Activated CD8-positive, alpha-beta T cell treated with anti-CD3 and anti-CD28 coated beads for 36 hours (primary cell): ENCODE results near the gene TDRKH. TPM values are rescaled to one million over a fixed set of nuclear protein-coding genes. Genes with fewer than 3 reads are reported as not detected.
"Not testable (repeated sequence)": the region's sequence is repeated elsewhere in the genome, so short reads cannot be mapped to it uniquely, and the experiment has no call there.

Experiments used
- ATAC-seq: fragments of 200-7000 bp; cut with Tn5 transposase; one replicate; pipeline ENCODE4 v1.10.0; 2021; ENCODE audit warnings: mild to moderate bottlenecking, moderate library complexity
- CTCF ChIA-PET: fragments of 350-600 bp; sonication (Branson Sonifier 250); formaldehyde crosslinking; loops from one replicate; lab custom pipeline; 2021; ENCODE audit warnings: antibody characterized with exemption; lab: Charles Lee
- POLR2A ChIA-PET: fragments of 350-600 bp; sonication (Branson Sonifier 250); formaldehyde crosslinking; loops from one replicate; lab custom pipeline; 2021; ENCODE audit warnings: antibody characterized with exemption; lab: Charles Lee
- DNase-seq: peaks from one replicate; pipeline ENCODE4 v3.0.0-alpha.2; 2020
- H3K27ac Mint-ChIP-seq: one replicate; pipeline ENCODE4 v1.8.0; 2021; ENCODE audit warnings: mild to moderate bottlenecking, mixed read lengths
- H3K27me3 Mint-ChIP-seq: one replicate; pipeline ENCODE4 v1.8.0; 2021; ENCODE audit warnings: mixed read lengths
- H3K36me3 Mint-ChIP-seq: one replicate; pipeline ENCODE4 v1.8.0; 2021; ENCODE audit warnings: low read depth, mixed read lengths
- H3K4me1 Mint-ChIP-seq: one replicate; pipeline ENCODE4 v1.8.0; 2021; ENCODE audit warnings: low read depth, mixed read lengths
- H3K4me3 Mint-ChIP-seq: one replicate; pipeline ENCODE4 v1.8.0; 2021; ENCODE audit warnings: mild to moderate bottlenecking, moderate library complexity, mixed read lengths
- H3K9me3 Mint-ChIP-seq: one replicate; pipeline ENCODE4 v1.8.0; 2021; ENCODE audit warnings: mixed read lengths
- intact Hi-C: fragments of 100-400 bp; cut with micrococcal nuclease; formaldehyde crosslinking; loops from one replicate; pipeline ENCODE4 v1.10.0; 2022
- total RNA-seq, 2 experiments: library from RNA; stranded (reverse); gene quantifications; one replicate each; pipeline ENCODE4 v1.2.3, GENCODE V29; 2021
- TF ChIP-seq, protein P1 (sequence below): fragments of 200-600 bp; IDR thresholded peaks from one replicate; pipeline ENCODE4 v1.8.0; 2022; ENCODE audit warnings: antibody characterized with exemption, mild to moderate bottlenecking

Gene TDRKH
- total RNA-seq, 2 experiments from 2014 or later = 9.7 to 10.5 TPM

DNA sequence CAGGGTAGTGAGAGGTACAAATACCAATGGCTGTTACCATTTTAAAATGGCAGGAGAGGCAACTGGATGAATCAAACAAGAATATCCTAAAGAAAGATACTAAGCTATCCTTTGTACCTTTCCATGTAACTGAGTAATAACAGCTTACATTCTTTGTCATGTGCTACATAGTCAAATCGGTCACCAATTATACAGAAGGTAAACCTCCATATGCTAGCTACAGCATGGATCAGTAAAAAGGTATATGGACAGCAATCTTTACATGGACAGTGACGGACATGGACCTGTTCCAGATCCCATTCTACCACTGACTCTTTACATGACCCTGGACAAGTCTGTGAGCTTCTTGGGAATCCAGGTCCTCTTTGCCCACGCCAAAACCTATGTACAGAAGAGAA lies 13.6 kb downstream of the TDRKH start:
- intact Hi-C loops = no loop called here
- Mint-ChIP-seq H3K4me1 (no peaks in the 10 kb centered on the region), H3K36me3 (peaks cover 2% of the 10 kb centered on the region), H3K27ac (no peak overlapping the region), H3K4me3 (no peak overlapping the region), H3K9me3 (no peaks in the 10 kb centered on the region), H3K27me3 (no peaks in the 10 kb centered on the region)
- TF ChIP-seq, protein P1, sequence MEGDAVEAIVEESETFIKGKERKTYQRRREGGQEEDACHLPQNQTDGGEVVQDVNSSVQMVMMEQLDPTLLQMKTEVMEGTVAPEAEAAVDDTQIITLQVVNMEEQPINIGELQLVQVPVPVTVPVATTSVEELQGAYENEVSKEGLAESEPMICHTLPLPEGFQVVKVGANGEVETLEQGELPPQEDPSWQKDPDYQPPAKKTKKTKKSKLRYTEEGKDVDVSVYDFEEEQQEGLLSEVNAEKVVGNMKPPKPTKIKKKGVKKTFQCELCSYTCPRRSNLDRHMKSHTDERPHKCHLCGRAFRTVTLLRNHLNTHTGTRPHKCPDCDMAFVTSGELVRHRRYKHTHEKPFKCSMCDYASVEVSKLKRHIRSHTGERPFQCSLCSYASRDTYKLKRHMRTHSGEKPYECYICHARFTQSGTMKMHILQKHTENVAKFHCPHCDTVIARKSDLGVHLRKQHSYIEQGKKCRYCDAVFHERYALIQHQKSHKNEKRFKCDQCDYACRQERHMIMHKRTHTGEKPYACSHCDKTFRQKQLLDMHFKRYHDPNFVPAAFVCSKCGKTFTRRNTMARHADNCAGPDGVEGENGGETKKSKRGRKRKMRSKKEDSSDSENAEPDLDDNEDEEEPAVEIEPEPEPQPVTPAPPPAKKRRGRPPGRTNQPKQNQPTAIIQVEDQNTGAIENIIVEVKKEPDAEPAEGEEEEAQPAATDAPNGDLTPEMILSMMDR = no peak
- ATAC-seq (no peak), DNase-seq (no peak)
- CTCF ChIA-PET = no interaction called here
- POLR2A ChIA-PET = no interaction called here

DNA sequence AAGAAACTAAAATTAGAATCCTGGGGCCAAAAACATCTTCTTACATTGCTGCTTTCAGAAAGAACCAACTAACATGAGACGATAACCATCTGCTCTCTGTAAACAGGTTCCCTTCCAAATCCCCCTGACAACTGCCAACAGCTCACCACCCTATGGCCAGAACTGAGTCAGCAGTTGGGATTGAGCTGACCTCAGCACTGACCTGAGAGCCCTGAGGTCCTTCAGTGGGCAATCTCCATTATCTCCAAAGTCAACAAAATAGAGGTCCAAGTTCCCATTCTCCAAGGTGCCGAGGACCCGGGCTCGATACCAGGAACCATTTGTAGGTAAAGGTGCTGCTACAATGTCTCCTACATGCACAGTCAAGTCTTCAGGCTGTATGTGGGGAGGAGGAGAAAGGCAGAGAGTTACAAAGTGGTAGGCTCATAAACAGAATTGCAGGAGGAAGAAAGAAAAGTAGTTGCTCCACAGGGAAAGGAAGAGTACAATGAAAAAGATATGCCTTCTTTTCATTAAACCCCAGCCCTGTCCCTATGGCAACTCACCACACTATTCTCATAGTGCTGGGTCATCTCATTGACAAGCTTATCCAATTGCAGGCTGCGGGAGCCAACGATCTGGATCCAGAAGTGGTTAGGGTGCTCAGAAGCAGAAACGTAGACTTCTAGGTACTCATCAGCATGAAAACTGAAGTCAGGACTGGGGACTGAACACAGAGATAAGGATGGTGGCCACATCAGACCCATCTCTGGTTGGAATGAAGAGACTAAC lies 14.2 kb downstream of the TDRKH start:
- intact Hi-C loops = no loop called here
- Mint-ChIP-seq H3K36me3 (peaks cover 2% of the 10 kb centered on the region), H3K9me3 (no peaks in the 10 kb centered on the region), H3K27me3 (no peaks in the 10 kb centered on the region), H3K4me1 (no peaks in the 10 kb centered on the region), H3K27ac (no peak overlapping the region), H3K4me3 (no peak overlapping the region)
- no peak for DNase-seq
- TF ChIP-seq, protein P1 = no peak
- ChIA-PET POLR2A (no interaction called here), CTCF (no interaction called here)
- no peak for ATAC-seq

DNA sequence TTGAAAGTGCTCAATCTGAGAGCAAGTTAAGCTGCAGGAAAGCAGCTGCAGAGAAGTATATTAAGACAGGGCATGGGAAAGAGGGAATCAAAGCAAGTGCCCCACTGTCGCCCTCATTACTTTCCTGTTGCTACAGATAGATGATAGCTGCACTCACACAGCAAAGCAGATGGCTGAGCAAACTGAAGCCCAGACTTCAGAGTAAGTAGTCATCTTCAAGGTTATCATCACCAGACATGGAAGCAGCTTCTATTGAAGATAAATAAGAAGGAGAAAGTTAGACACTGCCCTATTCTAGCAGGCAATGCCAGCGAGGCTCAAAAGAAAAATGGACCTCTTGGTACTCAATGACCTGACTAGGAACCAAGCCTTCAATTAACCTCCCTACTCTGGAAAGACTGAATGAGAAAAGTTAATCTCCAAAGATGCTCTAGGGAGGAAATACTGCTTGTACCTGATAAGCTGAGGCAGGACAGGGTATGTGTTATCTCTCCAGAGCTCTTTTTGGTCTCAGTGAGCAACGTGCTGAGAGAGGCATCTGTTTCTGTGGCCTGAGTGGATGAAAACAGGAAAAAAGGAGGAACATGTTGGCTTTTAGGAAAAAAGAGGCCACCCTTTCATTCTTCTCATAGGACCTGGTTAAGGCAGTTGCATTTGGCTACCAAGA lies 15.9 kb downstream of the TDRKH start:
- H3K36me3 Mint-ChIP-seq = no peaks in the 10 kb centered on the region
- ATAC-seq (no peak), DNase-seq (no peak)
- ChIA-PET CTCF (interaction anchor here (1.1 to 1.3 kb wide), 3 partner anchors 12 to 56 kb away, joined by 3 to 4 read pairs (median 3); partner anchors contain the start of genes MRPL9 and RORC), POLR2A (no interaction called here)
- TF ChIP-seq, protein P1 = no peak
- H3K4me3 Mint-ChIP-seq = no peak overlapping the region
- no peaks in the 10 kb centered on the region for H3K27me3 Mint-ChIP-seq
- no peak overlapping the region for H3K27ac Mint-ChIP-seq
- intact Hi-C loops = no loop called here
- H3K9me3 Mint-ChIP-seq = no peaks in the 10 kb centered on the region
- H3K4me1 Mint-ChIP-seq = no peaks in the 10 kb centered on the region

DNA sequence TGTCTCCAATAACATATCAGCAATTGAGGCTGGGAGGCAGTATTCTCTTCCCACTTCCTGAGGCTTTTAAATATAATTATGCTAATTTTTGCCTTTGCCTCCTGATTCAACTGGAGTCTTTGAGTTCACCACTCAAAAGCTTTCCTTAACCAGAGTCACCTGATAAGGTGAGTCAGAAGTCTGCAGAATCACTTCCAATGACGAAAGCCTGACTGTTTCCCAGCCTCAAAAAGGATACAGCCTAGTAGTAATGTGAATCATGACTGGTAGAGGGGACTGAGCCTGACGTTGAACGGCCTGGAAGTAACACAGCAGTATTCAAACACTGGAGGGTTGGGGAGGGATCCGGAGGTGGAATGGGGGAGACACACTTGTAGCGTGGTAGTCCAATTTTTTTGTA lies 16.6 kb downstream of the TDRKH start:
- Mint-ChIP-seq H3K9me3 (no peaks in the 10 kb centered on the region), H3K36me3 (no peaks in the 10 kb centered on the region), H3K27ac (no peak overlapping the region), H3K4me3 (no peak overlapping the region), H3K4me1 (no peaks in the 10 kb centered on the region), H3K27me3 (no peaks in the 10 kb centered on the region)
- POLR2A ChIA-PET = interaction anchor here (0.7 kb wide), 1 partner anchor 154 kb away, joined by 3 read pairs; no protein-coding TSS in a partner anchor
- ATAC-seq (no peak), DNase-seq (no peak)
- CTCF ChIA-PET = interaction anchor here (1.3 kb wide), 1 partner anchor 57 kb away, joined by 4 read pairs; the partner anchor contains the start of gene RORC
- intact Hi-C loops = no loop called here
- TF ChIP-seq, protein P1 = no peak

DNA sequence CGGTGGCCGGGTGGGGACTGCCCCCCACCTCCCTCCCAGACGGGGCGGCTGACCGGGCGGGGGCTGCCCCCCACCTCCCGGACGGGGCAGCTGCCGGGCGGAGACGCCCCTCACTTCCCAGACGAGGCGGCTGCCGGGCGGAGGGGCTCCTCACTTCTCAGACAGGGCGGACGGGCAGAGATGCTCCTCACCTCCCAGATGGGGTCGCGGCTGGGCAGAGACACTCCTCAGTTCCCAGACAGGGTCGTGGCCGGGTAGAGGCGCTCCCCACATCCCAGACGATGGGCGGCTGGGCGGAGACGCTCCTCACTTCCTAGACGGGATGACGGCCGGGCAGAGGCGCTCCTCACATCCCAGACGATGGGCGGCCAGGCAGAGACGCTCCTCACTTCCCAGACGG lies 21.0 kb downstream of the TDRKH start:
- intact Hi-C loops, DNase-seq, H3K27ac Mint-ChIP-seq, ATAC-seq, H3K9me3 Mint-ChIP-seq, H3K4me3 Mint-ChIP-seq, POLR2A ChIA-PET, H3K27me3 Mint-ChIP-seq, H3K36me3 Mint-ChIP-seq, H3K4me1 Mint-ChIP-seq, CTCF ChIA-PET: not testable (repeated sequence)

DNA sequence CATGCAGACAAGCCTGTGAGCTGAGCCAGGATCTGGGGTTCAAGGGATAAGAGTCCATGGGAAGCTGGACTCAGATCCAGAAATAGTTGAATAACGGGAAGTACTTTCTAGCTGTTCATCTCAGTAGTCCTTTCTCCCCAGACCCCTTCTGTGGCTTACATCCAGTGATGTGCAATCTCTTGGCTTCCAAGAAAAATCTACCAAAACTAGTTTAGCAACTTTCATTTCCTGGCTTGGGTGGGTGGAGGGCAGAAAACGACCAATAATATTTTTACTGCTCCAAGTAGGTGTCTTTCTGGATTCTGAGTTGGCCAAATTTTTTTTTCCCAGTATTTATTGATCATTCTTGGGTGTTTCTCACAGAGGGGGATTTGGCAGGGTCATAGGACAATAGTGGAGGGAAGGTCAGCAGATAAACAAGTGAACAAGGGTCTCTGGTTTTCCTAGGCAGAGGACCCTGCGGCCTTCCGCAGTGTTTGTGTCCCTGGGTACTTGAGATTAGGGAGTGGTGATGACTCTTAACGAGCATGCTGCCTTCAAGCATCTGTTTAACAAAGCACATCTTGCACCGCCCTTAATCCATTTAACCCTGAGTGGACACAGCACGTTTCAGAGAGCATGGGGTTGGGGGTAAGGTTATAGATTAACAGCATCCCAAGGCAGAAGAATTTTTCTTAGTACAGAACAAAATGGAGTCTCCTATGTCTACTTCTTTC lies 21.8 kb downstream of the TDRKH start:
- intact Hi-C loops, POLR2A ChIA-PET: not testable (repeated sequence)

More for the DNA sequence above, 21.8 kb downstream of the TDRKH start:
- DNase-seq, ATAC-seq, H3K4me3 Mint-ChIP-seq, CTCF ChIA-PET, H3K9me3 Mint-ChIP-seq, H3K27ac Mint-ChIP-seq, H3K27me3 Mint-ChIP-seq, H3K36me3 Mint-ChIP-seq: not testable (repeated sequence)
- peaks cover 12% of the 10 kb centered on the region for H3K4me1 Mint-ChIP-seq
